Upper lobe of right lung (tissue), 1 donor: ENCODE data around the gene UBXN2A. TPM values are rescaled to one million over a fixed set of nuclear protein-coding genes. Genes with fewer than 3 reads are reported as not detected.

Experiments used
- ATAC-seq: fragments of 200-7000 bp; cut with Tn5 transposase; one replicate; pipeline ENCODE4 v1.9.1; 2020; ENCODE audit warnings: mild to moderate bottlenecking, moderate library complexity
- DNase-seq: peaks from one replicate; pipeline ENCODE4 v3.0.0-alpha.2; 2020
- H3K27ac ChIP-seq: fragments of 200-600 bp; one replicate; pipeline ENCODE4 v1.8.0; 2022
- H3K27me3 ChIP-seq: fragments of 200-600 bp; one replicate; pipeline ENCODE4 v1.8.0; 2022; ENCODE audit warnings: mild to moderate bottlenecking
- H3K36me3 ChIP-seq: fragments of 200-600 bp; one replicate; pipeline ENCODE4 v1.8.0; 2022
- H3K4me1 ChIP-seq: fragments of 200-600 bp; one replicate; pipeline ENCODE4 v1.8.0; 2022
- H3K4me3 ChIP-seq: fragments of 200-600 bp; one replicate; pipeline ENCODE4 v1.8.0; 2022; ENCODE audit warnings: mild to moderate bottlenecking
- H3K9me3 ChIP-seq: fragments of 200-600 bp; one replicate; pipeline ENCODE4 v1.8.0; 2022
- CTCF ChIP-seq: fragments of 200-600 bp; IDR thresholded peaks from one replicate; pipeline ENCODE4 v1.8.0; 2022; ENCODE audit warnings: antibody characterized with exemption
- intact Hi-C: fragments of 100-400 bp; cut with DNase I; formaldehyde crosslinking; loops from one replicate; pipeline ENCODE4 v1.11.0; 2022
- total RNA-seq: library from RNA; stranded (reverse); fragmentation: NEBNext Ultra II Directional; extraction: Animal tissue kit (Norgen Biotek cat#: 25700); gene quantifications from one replicate; pipeline ENCODE4 v1.2.1, GENCODE V29; 2021
- donor health status: DM: no; HTN: yes; CAD: no; lungs with severe emphysema.

The UBXN2A gene
- total RNA-seq, 1 donor from 2014 or later: 12.7 TPM

DNA sequence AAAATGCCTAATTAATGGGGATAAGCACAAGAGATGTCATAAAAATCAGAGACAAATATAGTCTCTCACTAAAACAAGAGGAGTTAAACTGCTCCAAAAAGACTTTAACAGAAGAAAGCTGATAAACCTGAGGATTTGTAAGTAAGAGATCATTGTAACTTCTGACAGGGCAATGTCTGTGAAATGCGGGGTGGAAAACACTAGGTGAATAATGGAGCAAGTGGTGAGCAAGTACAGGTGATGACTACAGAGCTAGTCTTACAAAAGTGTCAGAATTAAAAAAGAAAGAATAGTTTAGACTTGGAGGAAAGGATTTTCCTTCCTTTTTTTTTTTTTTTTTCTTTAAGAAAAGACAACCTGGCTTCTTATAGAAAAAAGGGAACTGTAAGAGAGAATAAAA, 36.0 kb upstream of the UBXN2A start:
- Histone ChIP-seq H3K27ac (no peak overlapping the region), H3K4me3 (no peak overlapping the region), H3K27me3 (no peaks in the 10 kb centered on the region), H3K9me3 (no peaks in the 10 kb centered on the region), H3K36me3 (no peaks in the 10 kb centered on the region), H3K4me1 (peaks cover 33% of the 10 kb centered on the region)
- DNase-seq (no peak), ATAC-seq (no peak)
- no peak for TF ChIP-seq CTCF
- intact Hi-C loops: no loop called here

GRCh38 chr2:23904692-23905091, 35.6 kb upstream of the UBXN2A start:
- Histone ChIP-seq H3K9me3 (no peaks in the 10 kb centered on the region), H3K27me3 (no peaks in the 10 kb centered on the region), H3K36me3 (no peaks in the 10 kb centered on the region), H3K4me3 (no peak overlapping the region), H3K27ac (no peak overlapping the region), H3K4me1 (peaks cover 33% of the 10 kb centered on the region)
- no peak for TF ChIP-seq CTCF
- intact Hi-C loops: no loop called here
- ATAC-seq (no peak), DNase-seq (no peak)

DNA sequence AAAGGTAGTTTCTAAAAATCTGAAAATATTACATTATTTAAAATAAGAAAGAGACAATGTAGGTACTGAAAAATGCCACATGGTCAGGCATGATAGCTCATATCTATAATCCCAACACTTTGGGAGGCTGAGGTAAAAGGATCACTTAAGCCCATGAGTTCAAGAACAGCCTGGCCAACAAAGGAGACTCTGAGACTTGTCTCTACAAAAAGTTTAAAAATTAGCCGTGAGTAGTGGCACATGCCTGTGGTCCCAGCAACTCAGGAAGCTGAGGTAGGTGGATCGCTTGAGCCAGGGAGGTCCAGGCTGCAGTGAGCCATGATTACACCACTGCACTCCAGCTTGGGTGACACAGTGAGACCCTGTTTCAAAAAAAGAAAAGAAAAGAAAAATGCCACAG, 35.1 kb upstream of the UBXN2A start:
- Histone ChIP-seq H3K4me3 (no peak overlapping the region), H3K36me3 (no peaks in the 10 kb centered on the region), H3K4me1 (peaks cover 33% of the 10 kb centered on the region), H3K27ac (no peak overlapping the region), H3K9me3 (no peaks in the 10 kb centered on the region), H3K27me3 (no peaks in the 10 kb centered on the region)
- intact Hi-C loops: no loop called here
- no peak for DNase-seq
- ATAC-seq: no peak
- TF ChIP-seq CTCF: no peak

GRCh38 chr2:23912054-23912453, 28.2 kb upstream of the UBXN2A start:
- DNase-seq (no peak), ATAC-seq (no peak)
- intact Hi-C loops: no loop called here
- Histone ChIP-seq H3K27me3 (no peaks in the 10 kb centered on the region), H3K4me1 (peaks cover 7% of the 10 kb centered on the region), H3K27ac (no peak overlapping the region), H3K4me3 (no peak overlapping the region), H3K9me3 (no peaks in the 10 kb centered on the region), H3K36me3 (no peaks in the 10 kb centered on the region)
- TF ChIP-seq CTCF: no peak

- Histone ChIP-seq H3K36me3 (no peaks in the 10 kb centered on the region), H3K4me1 (peaks cover 7% of the 10 kb centered on the region), H3K4me3 (no peak overlapping the region), H3K9me3 (no peaks in the 10 kb centered on the region), H3K27ac (no peak overlapping the region), H3K27me3 (no peaks in the 10 kb centered on the region)
- no peak for TF ChIP-seq CTCF
- intact Hi-C loops: no loop called here
- DNase-seq: no peak
- ATAC-seq: no peak
Measured at GRCh38 chr2:23915327-23915726, 24.9 kb upstream of the UBXN2A start.

GRCh38 chr2:23916727-23917405, 23.4 kb upstream of the UBXN2A start:
- Histone ChIP-seq H3K4me1 (peaks cover 11% of the 10 kb centered on the region), H3K4me3 (no peak overlapping the region), H3K36me3 (no peaks in the 10 kb centered on the region), H3K27ac (no peak overlapping the region), H3K27me3 (no peaks in the 10 kb centered on the region), H3K9me3 (no peaks in the 10 kb centered on the region)
- TF ChIP-seq CTCF: no peak
- DNase-seq: no peak
- intact Hi-C loops: no loop called here
- no peak for ATAC-seq
